Thyroid gland (tissue), 4 donors: ENCODE data around the gene RPGRIP1L.

ENCODE experiments used
- POLR2A ChIP-seq, 2 donors: fragments of 450-650 bp; IDR thresholded peaks; one replicate each; pipeline ENCODE4 v1.6.1; 2017; ENCODE audit warnings: antibody characterized with exemption in 2 of 2, mild to moderate bottlenecking in 2 of 2, moderate library complexity in 1 of 2
- TF ChIP-seq, protein P1 (sequence below), 6 experiments: fragments of 200-600 bp in 3 of 6; fragments of 450-650 bp in 3 of 6; sonication (generic) in 3 of 6; IDR thresholded peaks; one replicate each; pipeline ENCODE4 v1.5.1; 2016 to 2019; ENCODE audit warnings: antibody characterized with exemption in 6 of 6, mild to moderate bottlenecking in 2 of 6, inconsistent platforms in 1 of 6, moderate library complexity in 1 of 6

- TF ChIP-seq, protein P1, sequence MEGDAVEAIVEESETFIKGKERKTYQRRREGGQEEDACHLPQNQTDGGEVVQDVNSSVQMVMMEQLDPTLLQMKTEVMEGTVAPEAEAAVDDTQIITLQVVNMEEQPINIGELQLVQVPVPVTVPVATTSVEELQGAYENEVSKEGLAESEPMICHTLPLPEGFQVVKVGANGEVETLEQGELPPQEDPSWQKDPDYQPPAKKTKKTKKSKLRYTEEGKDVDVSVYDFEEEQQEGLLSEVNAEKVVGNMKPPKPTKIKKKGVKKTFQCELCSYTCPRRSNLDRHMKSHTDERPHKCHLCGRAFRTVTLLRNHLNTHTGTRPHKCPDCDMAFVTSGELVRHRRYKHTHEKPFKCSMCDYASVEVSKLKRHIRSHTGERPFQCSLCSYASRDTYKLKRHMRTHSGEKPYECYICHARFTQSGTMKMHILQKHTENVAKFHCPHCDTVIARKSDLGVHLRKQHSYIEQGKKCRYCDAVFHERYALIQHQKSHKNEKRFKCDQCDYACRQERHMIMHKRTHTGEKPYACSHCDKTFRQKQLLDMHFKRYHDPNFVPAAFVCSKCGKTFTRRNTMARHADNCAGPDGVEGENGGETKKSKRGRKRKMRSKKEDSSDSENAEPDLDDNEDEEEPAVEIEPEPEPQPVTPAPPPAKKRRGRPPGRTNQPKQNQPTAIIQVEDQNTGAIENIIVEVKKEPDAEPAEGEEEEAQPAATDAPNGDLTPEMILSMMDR (IDR thresholded peaks at IDR 0.05) = no peak
- TF ChIP-seq POLR2A (IDR thresholded peaks at IDR 0.05) = no peak
Measured at GRCh38 chr16:53673189-53673588, 30.5 kb downstream of the RPGRIP1L start.
